GM20000 (cell line): ENCODE results near the gene SFXN1.

Source experiments
- DNase-seq: peaks from one replicate; pipeline ENCODE4 v3.0.0; 2012; ENCODE audit warnings: low spot score
- CTCF ChIP-seq: IDR thresholded peaks from 2 replicates; pipeline ENCODE4 v1.5.1; 2012; ENCODE audit warnings: mild to moderate bottlenecking, control low read depth; ENCODE audit errors: extremely low read depth, missing control alignments

SFXN1 gene

GRCh38 chr5:175467983-175468690, 10.2 kb upstream of the SFXN1 start:
- no peak for TF ChIP-seq CTCF
- DNase-seq, result no peak

- TF ChIP-seq CTCF, result no peak
- DNase-seq, result no peak
Measured at GRCh38 chr5:175468892-175469291, 9.5 kb upstream of the SFXN1 start.

- no peak for DNase-seq
- no peak for TF ChIP-seq CTCF
Measured at GRCh38 chr5:175469916-175470315, 8.4 kb upstream of the SFXN1 start.

- no peak for TF ChIP-seq CTCF
- no peak for DNase-seq
Measured at GRCh38 chr5:175470781-175471180, 7.6 kb upstream of the SFXN1 start.

GRCh38 chr5:175471196-175471595, 7.2 kb upstream of the SFXN1 start:
- DNase-seq, result no peak

GRCh38 chr5:175471628-175472027, 6.7 kb upstream of the SFXN1 start:
- TF ChIP-seq CTCF, result no peak
- DNase-seq, result no peak

More at GRCh38 chr5:175471196-175471595, 7.2 kb upstream of the SFXN1 start:
- TF ChIP-seq CTCF, result no peak

GRCh38 chr5:175472378-175472777, 6.0 kb upstream of the SFXN1 start:
- no peak for TF ChIP-seq CTCF
- no peak for DNase-seq
